Activated CD8-positive, alpha-beta T cell treated with anti-CD3 and anti-CD28 coated beads, Interleukin-2, amount 10 ng/mL, durations not matched to agents 7 days and 5 days (primary cell): ENCODE results near the gene GAPVD1. TPM values are rescaled to one million over a fixed set of nuclear protein-coding genes. Genes with fewer than 3 reads are reported as not detected.
"Not testable (repeated sequence)": the region's sequence is repeated elsewhere in the genome, so short reads cannot be mapped to it uniquely, and the experiment has no call there.

Source experiments
- ATAC-seq: fragments of 150-1000 bp; cut with Tn5 transposase; one replicate; pipeline ENCODE4 v1.10.0; 2021; ENCODE audit warnings: moderate library complexity
- CTCF ChIA-PET: fragments of 350-600 bp; sonication (Branson Sonifier 250); formaldehyde crosslinking; loops from one replicate; lab custom pipeline; 2021; ENCODE audit warnings: antibody characterized with exemption; lab: Charles Lee
- POLR2A ChIA-PET: fragments of 350-600 bp; sonication (Branson Sonifier 250); formaldehyde crosslinking; loops from one replicate; lab custom pipeline; 2021; ENCODE audit warnings: antibody characterized with exemption; lab: Charles Lee
- DNase-seq: peaks from one replicate; pipeline ENCODE4 v3.0.0-alpha.2; 2020
- H3K27ac Mint-ChIP-seq: one replicate; pipeline ENCODE4 v1.8.0; 2021; ENCODE audit warnings: mild to moderate bottlenecking, mixed read lengths
- H3K27me3 Mint-ChIP-seq: one replicate; pipeline ENCODE4 v1.8.0; 2021; ENCODE audit warnings: low read depth, mixed read lengths
- H3K36me3 Mint-ChIP-seq: one replicate; pipeline ENCODE4 v1.8.0; 2021; ENCODE audit warnings: low read depth, mixed read lengths
- H3K4me1 Mint-ChIP-seq: one replicate; pipeline ENCODE4 v1.8.0; 2021; ENCODE audit warnings: low read depth, mixed read lengths
- H3K4me3 Mint-ChIP-seq: one replicate; pipeline ENCODE4 v1.8.0; 2021; ENCODE audit warnings: mild to moderate bottlenecking, mixed read lengths
- H3K9me3 Mint-ChIP-seq: one replicate; pipeline ENCODE4 v1.8.0; 2022; ENCODE audit warnings: mixed read lengths; ENCODE audit not compliant: insufficient read depth
- total RNA-seq, 2 experiments: library from RNA; stranded (reverse); gene quantifications; one replicate each; pipeline ENCODE4 v1.2.3, GENCODE V29; 2021

GAPVD1 gene
- total RNA-seq, 2 experiments from 2014 or later: 52.1 to 59.4 TPM

DNA sequence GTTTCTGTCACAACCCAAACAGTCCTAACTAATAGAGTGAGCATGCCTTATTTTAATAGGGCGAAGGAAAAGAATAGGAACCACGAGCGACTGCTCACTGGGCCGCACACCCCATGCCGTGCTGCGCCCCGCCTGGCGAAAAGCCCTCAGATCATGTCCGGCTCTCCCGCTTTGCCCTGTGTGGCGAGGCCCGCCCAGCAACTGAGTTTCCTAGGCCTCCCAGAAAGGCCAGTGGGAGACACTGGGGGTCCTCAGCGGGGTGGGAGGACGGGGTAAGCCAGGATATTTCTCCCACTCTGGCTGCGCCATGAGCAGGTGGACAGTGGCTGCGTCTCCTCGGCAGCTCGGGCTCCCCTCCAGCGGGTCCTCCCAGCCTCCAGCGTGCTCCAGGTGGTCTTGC, 138.0 kb downstream of the GAPVD1 start:
- H3K4me3 Mint-ChIP-seq: no peak overlapping the region
- ChIA-PET POLR2A (no interaction called here), CTCF (interaction anchor here (1.6 kb wide), 1 partner anchor 8 kb away, joined by 6 read pairs; no protein-coding TSS in a partner anchor)
- ATAC-seq (no peak), DNase-seq (no peak)
- H3K4me1 Mint-ChIP-seq: peaks cover 3% of the 10 kb centered on the region
- no peaks in the 10 kb centered on the region for H3K9me3 Mint-ChIP-seq
- H3K36me3 Mint-ChIP-seq: no peaks in the 10 kb centered on the region
- H3K27ac Mint-ChIP-seq: no peak overlapping the region
- peaks cover 2% of the 10 kb centered on the region for H3K27me3 Mint-ChIP-seq

- H3K9me3 Mint-ChIP-seq, CTCF ChIA-PET, H3K27me3 Mint-ChIP-seq, H3K4me1 Mint-ChIP-seq, DNase-seq, H3K4me3 Mint-ChIP-seq, H3K27ac Mint-ChIP-seq, POLR2A ChIA-PET, H3K36me3 Mint-ChIP-seq, ATAC-seq: not testable (repeated sequence)
These were observed 138.6 kb downstream of the GAPVD1 start for GRCh38 chr9:125400232-125400631.

DNA sequence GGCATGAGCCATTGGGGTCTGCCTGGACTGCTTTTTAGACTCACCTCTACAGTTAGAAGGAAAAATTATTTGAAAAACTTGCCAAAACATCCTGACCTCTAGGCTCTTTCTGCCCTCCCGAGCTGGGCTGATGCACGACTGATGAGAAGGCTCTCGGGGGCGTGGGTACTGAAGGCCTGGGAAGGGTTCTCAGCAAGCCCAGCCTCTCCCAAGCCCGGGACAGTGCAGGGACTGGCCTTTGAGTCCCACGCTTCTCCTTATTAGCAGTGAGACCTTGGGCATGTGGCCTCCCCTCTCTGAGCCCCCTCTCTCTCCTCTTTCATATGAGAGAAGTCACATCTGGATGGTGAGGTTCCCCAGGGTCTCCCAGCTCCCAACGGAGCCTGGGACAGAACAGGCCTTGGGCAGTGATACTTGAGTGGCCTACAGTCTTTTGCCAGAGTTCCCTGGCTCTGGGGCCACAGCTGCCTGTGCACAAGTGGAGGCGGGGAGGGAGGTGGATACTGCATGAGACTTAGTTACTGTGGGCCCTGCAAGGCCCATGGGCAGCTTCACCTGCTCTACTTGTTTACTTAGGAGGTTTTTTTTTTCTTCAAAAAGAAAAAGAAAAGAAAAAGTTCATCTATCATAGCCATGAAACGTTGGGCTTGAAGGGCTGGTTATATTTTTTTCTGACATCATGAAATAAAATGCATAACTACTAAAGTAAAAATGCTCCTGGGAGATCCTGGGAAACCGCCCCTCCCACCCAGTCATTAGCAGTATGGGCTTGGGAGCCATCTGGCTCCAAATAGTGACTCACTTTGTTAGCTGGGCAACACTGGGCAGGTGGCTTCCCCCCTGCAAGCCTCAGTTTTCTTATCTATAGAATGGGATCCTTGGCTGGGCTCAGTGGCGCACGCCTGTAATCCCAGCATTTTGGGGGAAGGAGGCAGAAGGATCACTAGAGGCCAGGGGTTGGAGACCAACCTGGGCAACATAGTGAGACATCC, 139.4 kb downstream of the GAPVD1 start:
- Mint-ChIP-seq H3K4me3 (no peak overlapping the region), H3K27ac (no peak overlapping the region), H3K36me3 (no peaks in the 10 kb centered on the region), H3K4me1 (peaks cover 3% of the 10 kb centered on the region), H3K27me3 (peaks cover 2% of the 10 kb centered on the region), H3K9me3 (no peaks in the 10 kb centered on the region)
- DNase-seq (no peak), ATAC-seq (no peak)
- CTCF ChIA-PET: no interaction called here
- POLR2A ChIA-PET: no interaction called here

DNA sequence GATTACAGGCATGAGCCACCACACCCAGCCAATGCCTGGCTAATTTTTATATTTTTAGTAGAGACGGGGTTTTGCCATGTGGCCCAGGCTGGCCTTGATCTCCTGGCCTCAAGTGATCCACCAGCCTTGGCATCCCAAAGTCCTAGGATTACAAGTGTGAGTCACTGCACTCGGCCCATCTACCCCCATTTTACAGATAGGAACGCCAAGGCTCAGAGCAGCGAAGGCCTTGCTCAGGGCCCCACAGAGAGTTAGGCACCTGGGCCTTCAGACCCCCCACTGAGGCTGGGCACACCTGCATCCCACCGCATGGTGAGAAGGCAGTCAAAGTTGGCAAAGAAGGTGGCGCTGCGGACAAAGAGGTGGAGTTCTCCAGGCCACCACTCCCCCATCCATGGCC, 143.1 kb downstream of the GAPVD1 start:
- no peak for ATAC-seq
- ChIA-PET CTCF (no interaction called here), POLR2A (no interaction called here)
- no peak for DNase-seq
- Mint-ChIP-seq H3K9me3 (no peaks in the 10 kb centered on the region), H3K36me3 (no peaks in the 10 kb centered on the region), H3K4me1 (peaks cover 12% of the 10 kb centered on the region), H3K4me3 (no peak overlapping the region), H3K27ac (no peak overlapping the region), H3K27me3 (peaks cover 9% of the 10 kb centered on the region)

DNA sequence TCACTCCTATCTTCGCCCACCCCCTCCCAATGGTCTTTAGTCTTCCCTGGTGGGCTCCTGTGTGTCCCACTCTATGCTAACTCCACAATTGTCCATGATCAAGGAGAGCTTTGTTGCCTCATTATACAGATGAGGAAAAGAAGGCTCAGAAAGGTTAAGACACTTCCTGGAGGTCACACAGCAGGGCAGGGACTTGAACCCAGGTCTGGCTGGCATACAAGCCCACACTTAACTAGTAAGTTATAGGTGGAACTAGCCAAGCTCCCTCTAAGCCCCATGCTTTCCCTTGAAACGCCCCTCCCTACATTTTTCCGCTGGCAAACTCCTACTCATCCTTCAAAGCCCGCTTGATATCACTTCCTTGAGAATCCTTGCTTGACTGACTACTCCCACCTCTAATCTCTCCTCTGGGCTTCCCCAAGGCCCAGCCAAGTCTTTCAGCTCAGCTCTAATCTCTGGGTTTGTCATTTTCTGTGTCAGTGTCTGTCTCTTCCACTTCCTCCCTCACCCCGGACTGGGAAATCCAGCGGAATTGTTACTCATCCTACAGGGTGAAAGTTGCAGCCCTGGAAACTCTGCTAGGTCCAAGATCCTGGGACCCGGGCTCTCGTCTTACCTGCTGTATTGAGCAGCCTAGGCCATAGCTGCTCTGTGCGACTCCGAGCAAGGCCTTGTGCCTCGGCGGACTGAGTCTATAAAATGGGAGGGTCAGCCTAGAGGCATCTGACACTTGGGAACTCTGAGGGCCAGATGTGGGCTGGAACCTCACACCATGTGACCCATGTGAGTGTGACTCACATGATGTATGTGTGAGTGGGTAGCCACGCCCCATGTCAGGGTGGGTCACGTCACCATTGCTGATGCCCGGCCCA, 144.5 kb downstream of the GAPVD1 start:
- no peak for DNase-seq
- H3K36me3 Mint-ChIP-seq: no peaks in the 10 kb centered on the region
- POLR2A ChIA-PET: interaction anchor here (0.6 kb wide), 1 partner anchor 165 kb away, joined by 3 read pairs; no protein-coding TSS in a partner anchor
- no peak for ATAC-seq
- no peak overlapping the region for H3K27ac Mint-ChIP-seq
- CTCF ChIA-PET: interaction anchor here (0.6 to 2.1 kb wide), 3 partner anchors 152 to 1085 kb away, joined by 3 to 22 read pairs (median 8); no protein-coding TSS in a partner anchor
- H3K4me1 Mint-ChIP-seq: peaks cover 16% of the 10 kb centered on the region
- no peaks in the 10 kb centered on the region for H3K9me3 Mint-ChIP-seq
- peaks cover 14% of the 10 kb centered on the region for H3K27me3 Mint-ChIP-seq
- H3K4me3 Mint-ChIP-seq: no peak overlapping the region

- H3K4me3 Mint-ChIP-seq: no peak overlapping the region
These were observed 145.1 kb downstream of the GAPVD1 start for GRCh38 chr9:125406810-125407087.

DNA sequence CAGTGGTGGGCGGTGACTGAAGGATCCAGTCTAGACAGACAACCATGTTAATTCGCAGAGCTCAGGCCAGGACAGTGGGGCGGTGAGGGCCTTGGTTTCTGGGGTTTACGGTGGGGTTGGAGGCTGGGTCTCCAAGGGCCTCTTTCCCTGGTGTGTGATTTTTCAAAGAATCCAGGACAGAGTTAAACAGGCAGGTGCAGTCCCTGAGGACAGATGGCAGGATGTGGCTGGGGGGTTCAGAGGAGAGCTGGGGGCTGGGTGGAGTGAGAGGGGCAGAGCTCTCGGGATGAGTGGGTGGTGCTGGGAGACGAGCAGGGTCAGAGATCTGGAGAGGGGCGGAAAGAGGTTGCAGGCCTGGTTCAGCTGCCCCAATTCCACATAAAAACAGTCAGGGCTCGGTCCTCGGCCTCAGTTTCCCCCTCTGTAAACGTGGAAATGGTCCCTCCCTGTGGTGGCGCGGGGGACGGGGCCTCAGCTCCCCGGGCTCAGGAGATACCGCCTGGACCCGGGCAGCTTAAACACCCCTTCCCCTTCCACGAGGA, 145.9 kb downstream of the GAPVD1 start:
- H3K9me3 Mint-ChIP-seq: no peaks in the 10 kb centered on the region
- H3K27ac Mint-ChIP-seq: no peak overlapping the region
- CTCF ChIA-PET: interaction anchor here (0.5 to 2.1 kb wide), 55 partner anchors 8 to 1169 kb away, joined by 3 to 22 read pairs (median 4); partner anchors contain the start of genes HSPA5 and MAPKAP1
- peaks cover 16% of the 10 kb centered on the region for H3K4me1 Mint-ChIP-seq
- DNase-seq: no peak
- H3K36me3 Mint-ChIP-seq: no peaks in the 10 kb centered on the region
- POLR2A ChIA-PET: no interaction called here
- peaks cover 14% of the 10 kb centered on the region for H3K27me3 Mint-ChIP-seq
- no peak for ATAC-seq
- peak overlapping the region; percentile 65 for H3K4me3 Mint-ChIP-seq

More at GRCh38 chr9:125406810-125407087, 145.1 kb downstream of the GAPVD1 start:
- ChIA-PET POLR2A (no interaction called here), CTCF (interaction anchor here (0.6 to 2.1 kb wide), 9 partner anchors 13 to 1084 kb away, joined by 3 to 22 read pairs (median 7); no protein-coding TSS in a partner anchor)
- Mint-ChIP-seq H3K27ac (no peak overlapping the region), H3K36me3 (no peaks in the 10 kb centered on the region), H3K4me1 (peaks cover 16% of the 10 kb centered on the region), H3K27me3 (peaks cover 14% of the 10 kb centered on the region), H3K9me3 (no peaks in the 10 kb centered on the region)
- DNase-seq (no peak), ATAC-seq (no peak)

GRCh38 chr9:125407974-125408900, 146.6 kb downstream of the GAPVD1 start:
- ATAC-seq (peak; percentile 92), DNase-seq (peak; percentile 82)
- no peaks in the 10 kb centered on the region for H3K36me3 Mint-ChIP-seq
- ChIA-PET POLR2A (interaction anchor here (0.5 kb wide), 1 partner anchor 238 kb away, joined by 3 read pairs; no protein-coding TSS in a partner anchor), CTCF (interaction anchor here (0.5 to 2.1 kb wide), 56 partner anchors 8 to 1168 kb away, joined by 3 to 22 read pairs (median 4); partner anchors contain the start of genes HSPA5 and MAPKAP1)
- no peak overlapping the region for H3K27ac Mint-ChIP-seq
- H3K4me3 Mint-ChIP-seq: peak overlapping the region; percentile 65
- H3K4me1 Mint-ChIP-seq: peaks cover 16% of the 10 kb centered on the region
- peaks cover 14% of the 10 kb centered on the region for H3K27me3 Mint-ChIP-seq
- no peaks in the 10 kb centered on the region for H3K9me3 Mint-ChIP-seq

DNA sequence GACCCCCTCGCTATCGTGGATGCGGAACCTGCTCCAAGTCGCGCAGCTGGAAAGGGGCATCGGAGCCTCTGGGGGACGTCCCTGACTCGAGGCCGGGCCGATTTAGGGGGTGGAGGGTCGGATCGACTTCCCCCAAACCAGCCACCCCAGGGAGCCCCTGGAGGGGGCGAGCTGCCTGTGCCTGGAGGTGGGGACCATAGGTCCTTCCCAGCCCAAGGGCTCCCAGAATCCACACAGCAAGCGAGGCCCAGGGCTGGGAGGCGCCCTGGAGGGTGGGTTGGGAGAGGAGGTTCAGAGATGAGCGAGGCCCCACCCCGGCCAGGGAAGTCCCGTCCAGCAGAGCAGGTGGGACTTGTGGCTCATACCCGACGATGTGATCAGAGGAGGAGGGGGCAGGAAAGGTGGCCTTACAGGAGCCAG, 147.6 kb downstream of the GAPVD1 start:
- no peak for ATAC-seq
- Mint-ChIP-seq H3K4me3 (peak overlapping the region; percentile 56), H3K9me3 (no peaks in the 10 kb centered on the region), H3K36me3 (no peaks in the 10 kb centered on the region), H3K4me1 (peaks cover 16% of the 10 kb centered on the region), H3K27ac (no peak overlapping the region), H3K27me3 (peaks cover 14% of the 10 kb centered on the region)
- ChIA-PET CTCF (no interaction called here), POLR2A (no interaction called here)
- no peak for DNase-seq

GRCh38 chr9:125409637-125410521, 148.3 kb downstream of the GAPVD1 start:
- peaks cover 16% of the 10 kb centered on the region for H3K4me1 Mint-ChIP-seq
- POLR2A ChIA-PET: no interaction called here
- no peaks in the 10 kb centered on the region for H3K9me3 Mint-ChIP-seq
- ATAC-seq (peak; percentile 13), DNase-seq (peak; percentile 61)
- no peaks in the 10 kb centered on the region for H3K36me3 Mint-ChIP-seq
- H3K27ac Mint-ChIP-seq: no peak overlapping the region
- peaks cover 14% of the 10 kb centered on the region for H3K27me3 Mint-ChIP-seq
- CTCF ChIA-PET: no interaction called here
- H3K4me3 Mint-ChIP-seq: peak overlapping the region; percentile 16
